Calu3 (cell line): ENCODE data around the gene SGCB. TPM values are rescaled to one million over a fixed set of nuclear protein-coding genes. Genes with fewer than 3 reads are reported as not detected.
"Not testable (repeated sequence)": the region's sequence is repeated elsewhere in the genome, so short reads cannot be mapped to it uniquely, and the experiment has no call there.

Experiments
- Bru-seq: library from RNA; stranded (reverse); fragments of 400-500 nt; gene quantifications from one replicate; lab custom pipeline; 2021; lab: Mats Ljungman, UMichigan
- BruChase-seq, 2 experiments: library from RNA; stranded (reverse); fragments of 400-500 nt; gene quantifications; one replicate each; lab custom pipeline; 2021; lab: Mats Ljungman, UMichigan
- BruUV-seq: library from RNA; stranded (reverse); fragments of 400-500 nt; replicated peaks from 2 replicates; lab custom pipeline; 2021; lab: Mats Ljungman, UMichigan
- CTCF ChIA-PET: fragments of 300-600 bp; sonication (Branson Sonifier 250); formaldehyde crosslinking; loops from one replicate; lab custom pipeline; 2022; ENCODE audit warnings: antibody characterized with exemption; lab: Charles Lee
- DNase-seq: peaks from one replicate; pipeline ENCODE4 v3.0.0; 2022
- H3K27ac Mint-ChIP-seq: one replicate; pipeline ENCODE4 v1.8.0; 2022; ENCODE audit warnings: mixed read lengths; ENCODE audit not compliant: unreplicated experiment
- H3K27me3 Mint-ChIP-seq: one replicate; pipeline ENCODE4 v1.8.0; 2022; ENCODE audit warnings: mixed read lengths; ENCODE audit not compliant: unreplicated experiment
- H3K36me3 Mint-ChIP-seq: one replicate; pipeline ENCODE4 v1.8.0; 2022; ENCODE audit warnings: mild to moderate bottlenecking, moderate library complexity, mixed read lengths; ENCODE audit not compliant: insufficient read depth, unreplicated experiment
- H3K4me1 Mint-ChIP-seq: one replicate; pipeline ENCODE4 v1.8.0; 2022; ENCODE audit warnings: mild to moderate bottlenecking, low read depth, mixed read lengths; ENCODE audit not compliant: unreplicated experiment
- H3K4me3 Mint-ChIP-seq: one replicate; pipeline ENCODE4 v1.8.0; 2022; ENCODE audit warnings: mild to moderate bottlenecking, low read depth, moderate library complexity, mixed read lengths; ENCODE audit not compliant: unreplicated experiment
- H3K9me3 Mint-ChIP-seq: one replicate; pipeline ENCODE4 v1.8.0; 2022; ENCODE audit warnings: low read depth, mixed read lengths; ENCODE audit not compliant: unreplicated experiment
- intact Hi-C: fragments of 100-400 bp; cut with micrococcal nuclease; formaldehyde crosslinking; loops from one replicate; pipeline ENCODE4 v1.10.0; 2022; ENCODE audit not compliant: unreplicated experiment
- long read RNA-seq: library from polyadenylated mRNA; stranded (forward); transcript quantifications from one replicate; pipeline ENCODE4 v2.0.0, GENCODE V29; 2022
- total RNA-seq: library from RNA; stranded (reverse); gene quantifications from 2 replicates; pipeline ENCODE4 v1.2.3, GENCODE V29; 2022
- TF ChIP-seq, protein P1 (sequence below): fragments of 200-600 bp; IDR thresholded peaks from one replicate; pipeline ENCODE4 v1.8.0; 2022; ENCODE audit warnings: antibody characterized with exemption; ENCODE audit not compliant: unreplicated experiment

SGCB gene, protein sequence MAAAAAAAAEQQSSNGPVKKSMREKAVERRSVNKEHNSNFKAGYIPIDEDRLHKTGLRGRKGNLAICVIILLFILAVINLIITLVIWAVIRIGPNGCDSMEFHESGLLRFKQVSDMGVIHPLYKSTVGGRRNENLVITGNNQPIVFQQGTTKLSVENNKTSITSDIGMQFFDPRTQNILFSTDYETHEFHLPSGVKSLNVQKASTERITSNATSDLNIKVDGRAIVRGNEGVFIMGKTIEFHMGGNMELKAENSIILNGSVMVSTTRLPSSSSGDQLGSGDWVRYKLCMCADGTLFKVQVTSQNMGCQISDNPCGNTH
- 10.4 and 11.8 TPM in 2 replicates for total RNA-seq
- Bru-seq, nascent RNA, result percentile 45 among the genes with signal in this experiment
- percentile 68 among the genes with signal in this experiment for BruChase-seq, experiment 1, labeled RNA remaining after a 6-hour chase
- BruChase-seq, experiment 2, labeled RNA remaining after a 2-hour chase, result percentile 50 among the genes with signal in this experiment
- long read RNA-seq, full-length matches to known transcripts, result 11 of 23 reads
- long read RNA-seq, partial matches to known transcripts, result 0 of 23 reads
- long read RNA-seq, other reads (novel, unspliced or antisense), result 12 of 23 reads

DNA sequence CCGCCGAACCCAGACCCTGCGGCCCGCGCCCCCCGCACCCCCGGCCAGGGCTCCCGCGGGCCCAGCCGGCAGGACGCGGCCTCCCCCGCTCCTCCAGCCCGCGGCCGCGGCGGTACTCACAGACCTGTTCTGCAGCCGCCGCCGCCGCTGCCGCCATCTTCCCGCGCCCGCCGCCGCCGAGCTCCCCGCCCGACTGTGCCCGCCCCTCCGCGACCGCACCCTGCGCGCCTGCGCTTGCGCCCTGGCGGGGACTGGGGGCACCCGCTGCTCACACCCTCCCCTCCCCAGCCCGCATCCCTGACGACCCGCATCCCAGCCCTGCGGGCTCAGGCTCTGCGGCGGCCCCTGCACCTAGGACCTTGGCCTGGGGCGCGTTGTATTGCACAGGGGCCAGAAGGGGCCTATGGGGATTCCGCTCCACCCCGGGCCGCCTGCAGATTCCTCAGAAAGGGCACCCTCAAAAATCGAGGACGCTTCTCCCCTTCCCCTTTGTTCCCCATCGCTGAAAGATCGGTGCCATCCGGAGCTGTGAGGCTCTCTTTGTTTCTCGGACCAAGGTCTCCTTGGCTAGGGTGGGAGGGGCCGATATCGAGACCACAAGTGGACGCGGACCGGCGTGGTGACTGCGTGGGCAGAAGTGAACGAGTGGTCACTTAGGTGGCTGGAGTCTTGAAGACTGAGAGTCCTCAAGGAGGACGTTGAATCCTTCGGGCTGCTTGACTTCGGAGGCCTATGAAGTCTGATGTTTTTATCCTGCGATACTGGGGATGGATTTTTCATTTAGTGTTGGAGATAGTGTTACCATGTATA is at the start of gene SGCB:
TSS of gene SGCB (minus strand) at position 197 of the 810 bp plus-strand sequence. CDS start at position 157, 40 bp downstream.
- TF ChIP-seq, protein P1, sequence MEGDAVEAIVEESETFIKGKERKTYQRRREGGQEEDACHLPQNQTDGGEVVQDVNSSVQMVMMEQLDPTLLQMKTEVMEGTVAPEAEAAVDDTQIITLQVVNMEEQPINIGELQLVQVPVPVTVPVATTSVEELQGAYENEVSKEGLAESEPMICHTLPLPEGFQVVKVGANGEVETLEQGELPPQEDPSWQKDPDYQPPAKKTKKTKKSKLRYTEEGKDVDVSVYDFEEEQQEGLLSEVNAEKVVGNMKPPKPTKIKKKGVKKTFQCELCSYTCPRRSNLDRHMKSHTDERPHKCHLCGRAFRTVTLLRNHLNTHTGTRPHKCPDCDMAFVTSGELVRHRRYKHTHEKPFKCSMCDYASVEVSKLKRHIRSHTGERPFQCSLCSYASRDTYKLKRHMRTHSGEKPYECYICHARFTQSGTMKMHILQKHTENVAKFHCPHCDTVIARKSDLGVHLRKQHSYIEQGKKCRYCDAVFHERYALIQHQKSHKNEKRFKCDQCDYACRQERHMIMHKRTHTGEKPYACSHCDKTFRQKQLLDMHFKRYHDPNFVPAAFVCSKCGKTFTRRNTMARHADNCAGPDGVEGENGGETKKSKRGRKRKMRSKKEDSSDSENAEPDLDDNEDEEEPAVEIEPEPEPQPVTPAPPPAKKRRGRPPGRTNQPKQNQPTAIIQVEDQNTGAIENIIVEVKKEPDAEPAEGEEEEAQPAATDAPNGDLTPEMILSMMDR, result no peak
- peaks cover 18% of the 10 kb centered on the region for H3K4me1 Mint-ChIP-seq
- peaks cover 12% of the 10 kb centered on the region for H3K36me3 Mint-ChIP-seq
- no TSS peak for BruUV-seq
- H3K9me3 Mint-ChIP-seq, result no peaks in the 10 kb centered on the region
- peak; percentile 57 for DNase-seq
- H3K27me3 Mint-ChIP-seq, result peaks cover 26% of the 10 kb centered on the region
- H3K27ac Mint-ChIP-seq, result peak within 1 kb of the TSS; percentile 63
- CTCF ChIA-PET, result no interaction called here
- H3K4me3 Mint-ChIP-seq, result peak within 1 kb of the TSS; percentile 75
- intact Hi-C loops, result no loop called here

GRCh38 chr4:52086425-52086824 is 48.3 kb upstream of the SGCB start:
- H3K27ac Mint-ChIP-seq, H3K4me3 Mint-ChIP-seq, H3K36me3 Mint-ChIP-seq, CTCF ChIA-PET, H3K4me1 Mint-ChIP-seq, H3K9me3 Mint-ChIP-seq, DNase-seq, BruUV-seq, intact Hi-C loops: not testable (repeated sequence)
- peaks cover 51% of the 10 kb centered on the region for H3K27me3 Mint-ChIP-seq

DNA sequence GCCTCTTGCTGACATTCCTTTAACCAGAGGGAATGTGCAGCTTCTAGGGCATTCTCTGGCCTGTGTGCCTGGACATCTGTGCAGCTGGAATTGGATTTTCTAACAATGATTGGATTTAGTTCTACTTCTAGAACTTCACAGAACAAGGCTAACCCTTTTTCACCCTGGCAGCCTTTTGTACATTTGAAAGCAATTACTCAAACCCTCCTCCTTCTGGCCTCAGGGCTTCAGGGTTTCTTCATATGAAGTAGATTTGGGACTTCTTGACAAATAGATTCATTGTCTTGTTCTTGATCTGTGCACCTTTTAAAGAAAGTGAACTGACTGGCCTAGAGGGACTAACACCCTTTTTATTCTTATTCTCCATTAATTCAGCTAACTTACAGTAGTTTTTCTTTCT is 43.1 kb upstream of the SGCB start:
- no peak overlapping the region for H3K4me3 Mint-ChIP-seq
- peaks cover 34% of the 10 kb centered on the region for H3K27me3 Mint-ChIP-seq
- no peaks in the 10 kb centered on the region for H3K36me3 Mint-ChIP-seq
- no peak overlapping the region for H3K27ac Mint-ChIP-seq
- no TSS peak for BruUV-seq
- H3K4me1 Mint-ChIP-seq, result no peaks in the 10 kb centered on the region
- CTCF ChIA-PET, result no interaction called here
- DNase-seq, result no peak
- intact Hi-C loops, result no loop called here
- TF ChIP-seq, protein P1, result no peak
- no peaks in the 10 kb centered on the region for H3K9me3 Mint-ChIP-seq

DNA sequence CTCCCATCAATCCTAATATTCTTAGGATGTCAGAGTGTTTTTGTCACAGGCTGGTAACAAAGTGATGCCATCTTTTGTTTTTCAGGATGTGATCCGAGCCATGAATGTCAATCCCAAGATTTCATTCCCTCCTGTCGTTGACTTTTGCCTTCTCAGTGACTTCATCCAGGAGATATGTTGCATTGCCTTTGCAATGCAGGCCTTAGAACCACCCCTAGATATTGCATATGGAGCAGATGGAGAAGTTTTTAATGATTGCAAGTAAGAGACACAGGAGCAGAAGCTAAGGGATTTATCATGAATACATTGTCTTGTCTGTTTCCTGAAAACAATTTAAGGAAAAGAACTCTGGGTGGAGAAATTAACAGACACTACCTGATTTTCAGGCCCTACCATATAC is 41.6 kb upstream of the SGCB start:
- no peaks in the 10 kb centered on the region for H3K9me3 Mint-ChIP-seq
- peaks cover 50% of the 10 kb centered on the region for H3K27me3 Mint-ChIP-seq
- no peak for DNase-seq
- intact Hi-C loops, result no loop called here
- no peaks in the 10 kb centered on the region for H3K36me3 Mint-ChIP-seq
- no peak overlapping the region for H3K4me3 Mint-ChIP-seq
- CTCF ChIA-PET, result no interaction called here
- BruUV-seq, result no TSS peak
- H3K4me1 Mint-ChIP-seq, result no peaks in the 10 kb centered on the region
- TF ChIP-seq, protein P1, result no peak
- H3K27ac Mint-ChIP-seq, result no peak overlapping the region
